HG03159 (cell line): ENCODE results near the gene TAF6L.
"Not testable (repeated sequence)": the region's sequence is repeated elsewhere in the genome, so short reads cannot be mapped to it uniquely, and the experiment has no call there.

Experiments used
- ATAC-seq: cut with Tn5 transposase; IDR thresholded peaks from one replicate; pipeline ENCODE4 v1.9.1; 2021; ENCODE audit warnings: mild to moderate bottlenecking, moderate library complexity; ENCODE audit not compliant: unreplicated experiment

TAF6L gene

DNA sequence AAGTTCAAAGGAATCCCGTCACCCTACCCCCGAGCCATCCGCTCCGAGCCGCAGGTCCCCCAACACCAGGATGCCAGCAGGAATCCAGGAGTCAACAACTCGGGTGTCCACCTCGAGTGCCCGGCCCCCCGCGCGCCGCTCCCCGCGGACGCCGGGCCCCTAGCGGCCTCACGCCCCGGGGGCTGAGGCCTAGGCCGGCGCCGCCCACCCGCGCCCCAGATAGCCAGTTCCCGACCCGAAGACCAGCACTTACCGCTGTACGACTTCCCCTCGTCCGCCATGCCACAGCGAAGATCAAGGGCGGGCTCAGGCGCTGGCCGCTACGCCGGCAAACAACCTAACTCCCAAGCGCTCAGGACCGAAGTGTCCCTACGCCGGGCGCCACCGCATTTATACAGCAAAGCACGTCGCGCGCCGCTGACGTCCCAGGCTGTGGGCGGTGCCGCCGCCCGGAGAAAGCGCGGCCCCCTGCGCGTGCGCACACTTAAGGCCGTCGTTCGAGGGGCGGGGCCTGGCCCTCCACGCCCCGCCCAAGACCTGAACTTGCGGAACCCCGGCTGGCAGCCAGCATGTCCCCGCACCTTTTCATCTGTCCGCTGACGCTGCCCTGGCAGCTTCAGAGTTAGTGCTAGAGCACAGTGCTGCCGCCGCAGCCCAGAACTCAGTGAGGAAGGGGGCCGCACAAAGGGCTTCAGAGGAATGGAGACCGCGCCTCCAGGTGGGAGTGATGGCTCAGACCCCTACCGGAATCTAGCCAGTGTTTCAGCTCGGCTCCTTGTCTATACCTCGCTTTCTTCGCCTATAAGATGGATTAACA, 34.1 kb downstream of the TAF6L start, which contains the start of gene NXF1:
NXF1 (minus strand) TSS at position 365 of the 817 bp plus-strand sequence; CDS start at position 281, 84 bp downstream.
- ATAC-seq = peak; percentile 76

DNA sequence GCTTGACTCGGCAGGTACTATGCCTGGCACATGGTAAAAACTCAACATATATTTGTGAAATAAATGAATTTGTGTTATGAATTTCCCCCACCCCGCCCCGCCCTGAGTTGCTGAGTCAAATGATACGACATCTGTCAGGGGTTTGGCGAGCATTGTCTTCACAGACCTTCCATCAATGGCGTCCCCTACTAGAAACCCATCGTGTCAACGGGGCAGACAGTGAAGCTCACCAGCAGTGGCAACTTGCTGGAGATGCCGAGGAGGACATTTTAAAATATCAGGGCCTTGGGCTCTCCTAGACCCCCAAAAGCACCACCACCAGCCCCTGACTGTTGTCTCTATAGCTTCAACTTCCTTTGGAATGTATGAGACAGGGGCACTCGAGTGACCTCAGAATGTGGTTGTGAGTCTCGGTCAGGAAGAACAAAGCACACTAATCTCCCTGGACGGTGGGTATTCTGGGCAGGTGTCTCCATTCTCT, 34.8 kb downstream of the TAF6L start:
- no peak for ATAC-seq

DNA sequence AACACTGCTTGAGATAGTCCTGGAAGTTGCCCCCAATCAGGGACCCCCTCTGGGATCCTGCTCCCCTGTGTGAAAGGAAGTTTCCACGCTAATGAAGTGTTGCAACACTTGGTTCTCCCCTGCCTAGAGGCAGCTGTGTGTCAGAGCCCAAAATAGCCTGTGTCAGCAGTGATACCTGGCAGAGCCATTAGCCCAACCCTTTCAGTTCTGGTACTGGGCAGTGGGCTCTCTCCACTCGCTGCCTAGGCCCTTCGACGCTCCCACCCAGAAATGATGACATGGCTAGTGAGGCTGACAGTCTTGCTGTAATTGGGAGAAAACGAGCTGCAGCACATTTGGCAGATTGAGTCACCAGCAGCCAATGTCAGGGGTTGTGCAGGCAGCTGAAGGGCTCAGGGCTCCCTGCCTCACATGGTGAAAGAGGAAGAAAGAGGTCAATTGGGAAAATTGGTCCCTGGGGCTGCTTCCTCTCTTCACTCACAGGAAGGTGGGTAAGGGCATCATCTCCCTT, 35.5 kb downstream of the TAF6L start:
- ATAC-seq = no peak

DNA sequence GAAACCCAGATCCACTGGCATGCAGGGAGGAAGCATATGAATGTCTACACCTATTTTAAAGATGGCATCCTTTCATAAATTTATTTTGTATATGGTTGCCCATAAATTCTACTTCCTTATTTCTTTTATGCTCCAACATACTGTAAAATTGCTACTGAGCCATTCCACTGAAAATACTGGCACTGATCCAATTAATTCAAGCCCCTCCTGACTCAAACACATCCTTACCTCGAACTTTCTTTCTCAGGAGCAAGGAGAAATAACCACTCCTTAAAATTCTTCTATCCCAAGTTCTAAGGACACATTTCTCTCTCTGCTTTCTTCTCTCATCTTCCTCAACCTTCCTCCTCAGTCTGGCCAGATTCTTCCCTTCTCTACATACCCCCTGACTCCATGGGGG, 39.6 kb downstream of the TAF6L start:
- no peak for ATAC-seq

DNA sequence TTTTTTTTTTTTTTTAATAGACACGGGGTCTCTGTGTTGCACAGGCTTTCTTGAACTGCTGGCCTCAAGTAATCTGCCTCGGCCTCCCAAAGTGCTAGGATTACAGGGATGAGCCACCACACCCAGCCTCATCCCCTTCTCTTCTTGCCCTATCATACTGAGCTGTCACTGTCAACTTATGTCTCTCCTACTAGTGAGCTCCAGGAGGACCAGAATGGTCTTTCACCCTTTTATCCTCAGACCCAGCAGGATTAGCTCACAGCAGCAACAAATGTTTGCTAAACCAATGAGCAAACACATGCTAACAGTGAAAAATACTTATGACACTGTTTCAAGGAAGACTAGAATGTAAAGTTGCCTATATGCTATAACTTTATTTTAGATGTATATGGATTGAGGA, 40.5 kb downstream of the TAF6L start:
- no peak for ATAC-seq

DNA sequence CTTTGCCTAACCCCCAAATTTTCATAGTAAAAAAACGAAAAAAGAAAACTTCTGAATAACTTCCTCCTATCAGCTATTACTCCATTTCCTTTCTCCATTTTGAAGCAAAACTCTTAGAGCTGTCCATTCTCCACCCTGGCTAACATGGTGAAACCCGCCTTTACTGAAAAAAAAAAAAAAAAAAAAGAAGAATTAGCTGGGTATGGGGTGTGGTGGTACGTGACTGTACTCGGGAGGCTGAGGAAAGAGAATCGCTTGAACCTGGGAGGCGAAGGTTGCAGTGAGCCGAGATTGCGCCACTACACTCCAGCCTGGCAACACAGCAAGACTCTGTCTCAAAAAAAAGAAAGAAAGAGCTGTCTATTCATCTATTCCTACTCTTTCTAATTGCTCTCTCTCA, 45.4 kb downstream of the TAF6L start:
- no peak for ATAC-seq

DNA sequence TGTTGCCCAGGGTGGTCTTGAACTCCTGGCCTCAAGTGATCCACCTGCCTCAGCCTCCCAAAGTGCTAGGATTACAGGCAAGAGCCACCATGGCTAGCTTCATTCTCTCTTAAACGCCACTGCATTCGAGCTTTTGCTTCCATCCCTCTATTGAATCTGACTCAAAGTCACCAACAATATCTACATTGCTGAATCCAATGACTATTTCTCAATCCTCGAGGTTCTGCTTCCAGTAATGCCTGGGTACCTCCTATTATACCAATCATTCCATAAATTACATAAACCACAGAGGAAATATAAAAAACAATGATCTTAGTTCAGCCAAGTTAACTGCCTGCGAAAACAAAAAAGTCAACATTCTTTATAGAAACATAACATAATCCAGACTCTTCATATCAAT, 45.9 kb downstream of the TAF6L start:
- ATAC-seq = no peak

DNA sequence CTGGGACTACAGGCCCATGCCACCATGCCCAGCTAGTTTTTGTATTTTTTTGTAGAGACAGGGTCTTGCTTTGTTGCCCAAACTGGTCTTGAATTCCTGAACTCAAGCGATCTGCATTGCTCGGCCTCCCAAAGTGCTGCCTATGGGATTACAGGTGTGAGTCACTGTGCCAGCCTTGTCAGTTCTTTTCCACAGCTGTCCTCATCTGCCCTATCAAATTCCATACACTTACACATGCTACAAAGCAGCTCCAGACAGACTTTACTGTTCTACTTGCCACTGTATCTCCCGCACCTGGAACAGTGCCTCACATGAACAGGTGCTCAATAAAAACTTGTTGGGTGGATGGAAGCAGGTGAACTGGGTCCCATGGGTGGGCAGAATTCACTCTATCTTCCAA, 52.5 kb downstream of the TAF6L start:
- no peak for ATAC-seq

DNA sequence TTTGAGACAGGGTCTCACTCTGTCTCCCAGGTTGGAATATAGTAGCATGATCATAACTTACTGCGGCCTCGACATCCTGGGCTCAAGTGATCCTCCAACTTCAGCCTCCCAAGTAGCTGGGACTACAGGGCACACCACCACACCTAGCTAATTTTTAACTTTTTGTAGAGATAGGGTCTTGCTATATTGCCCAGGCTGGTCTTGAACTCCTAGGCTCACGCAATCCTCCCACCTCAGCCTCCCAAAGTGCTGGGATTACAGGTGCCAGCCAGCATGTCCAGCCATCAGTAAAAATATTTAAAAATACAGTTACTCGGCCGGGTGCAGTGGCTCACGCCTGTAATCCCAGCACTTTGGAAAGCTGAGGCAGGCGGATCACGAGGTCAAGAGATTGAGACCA, 56.9 kb downstream of the TAF6L start:
- ATAC-seq = not testable (repeated sequence)

DNA sequence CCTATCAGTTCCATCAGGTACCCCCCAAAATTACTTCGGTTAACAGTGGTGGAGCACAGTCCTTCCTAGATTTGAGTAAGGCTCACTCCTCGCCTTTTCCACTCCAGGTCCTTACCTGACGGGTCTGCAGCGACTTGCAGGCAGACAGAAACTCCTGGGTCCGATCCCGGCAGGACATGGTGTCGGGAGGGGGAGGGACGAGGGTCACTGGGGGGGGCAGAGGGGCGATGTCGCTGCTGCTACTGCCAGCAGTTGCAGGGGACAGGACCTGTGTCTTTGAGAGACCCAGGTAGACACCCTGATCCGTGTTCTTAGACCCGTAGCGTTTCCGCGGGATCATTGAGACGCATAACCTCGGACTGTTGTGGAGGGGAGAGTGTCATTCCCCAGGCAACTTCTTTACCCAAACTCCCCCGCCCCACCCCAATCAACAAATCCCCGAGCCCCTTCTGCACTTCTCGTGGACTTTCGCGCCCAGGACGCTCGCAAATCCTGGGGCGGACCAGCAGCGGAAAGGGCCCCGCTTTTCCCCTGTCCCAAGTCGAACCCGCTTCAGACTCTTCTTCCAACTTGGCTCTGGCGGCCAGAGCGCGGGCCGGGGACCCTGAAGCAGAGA, 59.8 kb downstream of the TAF6L start:
- ATAC-seq = no peak

DNA sequence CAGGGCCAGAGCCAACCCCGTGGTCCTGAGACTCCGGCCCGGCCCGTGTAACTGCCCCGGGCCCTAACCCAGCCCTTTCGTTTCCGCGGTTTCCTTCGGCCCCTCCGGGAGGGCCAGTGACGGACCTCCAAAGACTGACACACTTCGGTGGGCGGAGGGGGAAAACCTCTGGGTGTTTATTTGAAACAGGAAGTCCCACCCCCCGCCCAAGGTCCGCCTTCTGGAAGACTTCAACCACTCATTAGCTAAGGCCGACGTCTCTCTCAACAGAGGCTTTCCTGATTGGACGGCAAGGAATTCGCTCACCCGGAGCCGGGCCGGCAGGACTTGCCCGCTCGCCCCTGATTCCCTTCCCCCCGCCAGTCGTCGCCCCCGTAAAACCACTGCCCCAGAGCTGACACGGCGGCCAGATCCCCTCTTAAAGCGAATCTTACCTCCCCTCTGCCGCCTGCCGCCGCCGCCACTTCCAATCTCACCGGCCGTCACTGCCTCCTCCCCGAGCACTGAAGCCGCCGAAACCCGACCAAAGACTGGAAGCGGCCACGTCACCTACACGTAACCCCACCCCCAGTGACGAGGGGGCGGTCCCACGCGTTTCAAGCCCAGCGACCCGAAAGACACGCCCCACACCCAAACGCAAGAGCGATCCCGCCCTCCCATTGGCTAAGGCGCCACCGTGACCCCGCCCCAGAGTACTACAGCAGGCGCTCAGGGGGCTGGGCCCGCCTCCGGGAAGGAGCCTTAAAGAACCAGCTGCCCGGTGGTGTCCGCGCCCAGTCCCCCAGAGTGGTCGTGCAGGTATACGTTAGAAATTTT, 60.5 kb downstream of the TAF6L start, which contains the start of gene STX5:
STX5 (minus strand) TSS at position 532 of the 816 bp plus-strand sequence. CDS start 808 bp downstream, outside the sequence.
- ATAC-seq = peak; percentile 83

DNA sequence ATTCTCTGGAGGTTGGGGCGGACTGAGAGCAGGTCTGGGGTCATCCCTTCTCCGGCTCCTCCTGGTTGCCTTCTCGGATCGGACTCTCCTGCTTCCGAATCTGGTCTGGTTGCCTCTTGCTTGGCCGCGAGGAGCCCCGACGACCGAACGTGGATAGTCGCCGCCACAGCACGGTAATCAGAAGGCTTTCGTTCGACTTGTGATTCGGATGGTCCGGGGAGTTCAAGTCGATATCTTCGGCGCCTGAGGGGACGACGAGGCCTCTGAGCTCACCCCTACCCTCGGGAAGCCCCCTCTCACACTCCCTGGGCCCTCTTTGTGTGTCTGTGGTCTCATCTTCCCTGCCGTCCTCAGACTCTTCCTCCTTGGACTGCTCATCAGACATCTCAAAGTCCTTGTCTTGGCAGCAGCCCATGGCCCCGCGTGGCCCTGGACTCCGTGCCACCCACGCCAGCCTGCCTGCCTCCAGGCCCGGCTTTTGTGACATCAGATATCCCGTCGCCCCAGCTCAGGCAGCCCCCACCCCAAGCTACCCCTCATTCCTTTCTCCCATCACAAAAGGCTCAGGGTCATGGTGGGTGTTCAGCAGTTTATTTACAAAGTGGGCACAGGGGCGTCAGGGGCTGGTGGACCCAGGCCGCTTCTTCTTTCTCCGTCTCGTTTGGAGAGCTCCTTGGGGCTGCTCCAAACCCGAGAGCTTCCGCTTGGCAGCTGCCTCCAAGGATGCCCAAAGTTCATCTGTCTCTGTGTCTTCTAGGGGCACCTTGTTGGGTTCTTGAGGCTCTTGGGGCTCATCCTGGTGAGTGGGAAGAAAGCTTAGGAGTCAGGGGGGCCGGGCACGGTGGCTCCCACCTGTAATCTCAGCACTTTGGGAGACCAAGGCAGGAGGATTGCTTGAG, 61.4 kb downstream of the TAF6L start, which contains the start of gene TEX54:
TEX54 (minus strand) TSS at position 506 of the 899 bp plus-strand sequence.
- peak; percentile 17 for ATAC-seq

DNA sequence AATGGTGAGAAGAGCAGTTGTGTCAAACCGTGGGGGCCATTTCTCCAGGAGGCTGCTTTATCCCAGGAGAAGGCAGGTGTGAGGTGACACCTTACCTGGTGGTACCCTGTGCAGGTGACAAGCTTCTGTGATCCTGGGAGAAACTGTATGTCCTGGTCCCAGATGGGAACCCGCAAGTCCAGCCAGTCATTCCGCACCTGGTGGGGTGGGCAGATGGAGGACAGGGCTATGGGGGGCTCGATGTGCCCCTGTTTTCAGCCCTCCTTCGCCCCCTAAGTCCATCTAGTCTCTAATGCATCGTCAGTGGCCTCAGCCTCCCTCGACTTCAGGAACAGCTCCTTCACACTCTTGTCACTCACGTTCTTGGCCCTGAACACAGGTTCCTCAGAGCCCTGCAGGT, 64.1 kb downstream of the TAF6L start:
- no peak for ATAC-seq
